ENCODE results near the gene PSD2. TPM values are rescaled to one million over a fixed set of nuclear protein-coding genes. Genes with fewer than 3 reads are reported as not detected.

Gene PSD2
- total RNA-seq, 1 donor from 2014 or later: 0.62 TPM

DNA sequence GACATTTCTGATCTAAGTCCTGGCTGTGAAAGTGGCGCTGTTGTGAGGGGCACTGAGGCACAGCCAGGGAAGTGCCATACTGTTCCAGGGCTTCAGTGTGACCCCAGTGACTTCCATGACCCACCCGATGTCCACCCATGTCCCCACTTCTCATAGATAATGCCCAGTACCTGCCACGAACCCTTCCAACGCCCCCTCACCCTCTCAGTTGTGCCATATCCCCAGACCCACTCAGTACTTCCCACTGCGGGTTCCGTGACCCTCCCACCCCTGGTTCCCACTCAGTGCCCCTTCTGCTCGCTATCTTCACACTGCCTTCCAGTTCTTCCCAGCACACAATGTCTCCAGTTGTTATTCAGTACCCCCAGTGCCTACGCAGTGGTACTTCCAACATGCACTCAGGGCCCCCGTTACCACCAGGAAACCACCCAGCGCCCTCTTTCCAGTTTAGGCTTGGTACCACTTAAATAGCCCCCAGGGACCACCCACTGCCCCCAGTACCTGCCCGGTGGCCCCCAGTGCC is 30.7 kb upstream of the PSD2 start:
- Mint-ChIP-seq H3K36me3 (ENCODE audit: unreplicated experiment) (no peaks in the 10 kb centered on the region), H3K27ac (ENCODE audit: unreplicated experiment) (peak overlapping the region; percentile 10), H3K4me1 (ENCODE audit: unreplicated experiment) (peaks cover 32% of the 10 kb centered on the region)

DNA sequence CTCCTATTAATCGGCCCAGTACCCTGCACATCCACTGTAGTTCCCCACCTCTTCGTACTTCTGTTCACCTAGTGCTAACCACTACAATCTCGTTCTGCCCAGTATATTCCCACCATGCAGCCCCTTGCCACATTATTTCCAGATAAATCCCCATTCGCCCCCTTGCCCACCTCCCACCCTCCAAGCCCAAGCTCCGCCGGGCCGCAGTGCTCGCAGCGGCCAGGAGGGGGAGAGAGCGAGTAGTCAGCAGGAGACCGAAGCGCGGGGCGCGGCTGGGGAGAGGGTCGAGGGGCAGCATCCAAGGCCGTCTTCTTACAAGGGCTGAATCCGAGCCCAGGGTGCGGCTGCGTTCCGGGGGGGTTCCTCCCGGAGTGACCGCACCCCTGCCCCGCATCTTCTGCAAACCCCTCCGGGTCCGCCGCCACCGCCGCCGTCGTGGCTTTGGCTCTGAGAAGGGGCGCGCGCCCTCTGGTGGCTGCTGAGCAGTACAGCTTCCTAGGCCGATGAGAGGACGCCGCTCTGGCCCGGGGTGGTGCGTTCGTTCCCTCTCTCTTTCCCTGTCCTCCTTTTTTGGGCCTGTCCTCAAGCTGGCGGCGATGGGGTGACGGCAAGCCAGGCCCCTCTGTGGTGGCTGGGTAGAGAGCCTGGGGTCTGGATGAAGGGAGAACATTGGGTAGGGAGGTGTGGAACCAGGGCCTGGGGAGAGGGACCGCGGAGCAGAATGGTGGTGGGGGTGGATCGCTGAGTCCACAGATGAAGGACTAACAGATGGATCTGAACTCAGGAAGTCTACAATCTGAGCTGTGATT is 30.0 kb upstream of the PSD2 start:
- peak; percentile 95 for DNase-seq (ENCODE audit: extremely low spot score, unreplicated experiment)
- Mint-ChIP-seq H3K27me3 (ENCODE audit: unreplicated experiment) (no peaks in the 10 kb centered on the region), H3K9me3 (ENCODE audit: unreplicated experiment) (no peaks in the 10 kb centered on the region), H3K4me1 (ENCODE audit: unreplicated experiment) (peaks cover 32% of the 10 kb centered on the region), H3K4me3 (ENCODE audit: unreplicated experiment) (peak overlapping the region; percentile 68), H3K36me3 (ENCODE audit: unreplicated experiment) (no peaks in the 10 kb centered on the region), H3K27ac (ENCODE audit: unreplicated experiment) (peak overlapping the region; percentile 82)
- TF ChIP-seq, protein P1, sequence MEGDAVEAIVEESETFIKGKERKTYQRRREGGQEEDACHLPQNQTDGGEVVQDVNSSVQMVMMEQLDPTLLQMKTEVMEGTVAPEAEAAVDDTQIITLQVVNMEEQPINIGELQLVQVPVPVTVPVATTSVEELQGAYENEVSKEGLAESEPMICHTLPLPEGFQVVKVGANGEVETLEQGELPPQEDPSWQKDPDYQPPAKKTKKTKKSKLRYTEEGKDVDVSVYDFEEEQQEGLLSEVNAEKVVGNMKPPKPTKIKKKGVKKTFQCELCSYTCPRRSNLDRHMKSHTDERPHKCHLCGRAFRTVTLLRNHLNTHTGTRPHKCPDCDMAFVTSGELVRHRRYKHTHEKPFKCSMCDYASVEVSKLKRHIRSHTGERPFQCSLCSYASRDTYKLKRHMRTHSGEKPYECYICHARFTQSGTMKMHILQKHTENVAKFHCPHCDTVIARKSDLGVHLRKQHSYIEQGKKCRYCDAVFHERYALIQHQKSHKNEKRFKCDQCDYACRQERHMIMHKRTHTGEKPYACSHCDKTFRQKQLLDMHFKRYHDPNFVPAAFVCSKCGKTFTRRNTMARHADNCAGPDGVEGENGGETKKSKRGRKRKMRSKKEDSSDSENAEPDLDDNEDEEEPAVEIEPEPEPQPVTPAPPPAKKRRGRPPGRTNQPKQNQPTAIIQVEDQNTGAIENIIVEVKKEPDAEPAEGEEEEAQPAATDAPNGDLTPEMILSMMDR (IDR thresholded peaks at IDR 0.05): peak; percentile 98

More for the DNA sequence above, 30.7 kb upstream of the PSD2 start:
- peak overlapping the region; percentile 68 for H3K4me3 Mint-ChIP-seq (ENCODE audit: unreplicated experiment)
- DNase-seq (ENCODE audit: extremely low spot score, unreplicated experiment): no peak
- H3K9me3 Mint-ChIP-seq (ENCODE audit: unreplicated experiment): no peaks in the 10 kb centered on the region
- TF ChIP-seq, protein P1 (IDR thresholded peaks at IDR 0.05): no peak
- no peaks in the 10 kb centered on the region for H3K27me3 Mint-ChIP-seq (ENCODE audit: unreplicated experiment)

DNA sequence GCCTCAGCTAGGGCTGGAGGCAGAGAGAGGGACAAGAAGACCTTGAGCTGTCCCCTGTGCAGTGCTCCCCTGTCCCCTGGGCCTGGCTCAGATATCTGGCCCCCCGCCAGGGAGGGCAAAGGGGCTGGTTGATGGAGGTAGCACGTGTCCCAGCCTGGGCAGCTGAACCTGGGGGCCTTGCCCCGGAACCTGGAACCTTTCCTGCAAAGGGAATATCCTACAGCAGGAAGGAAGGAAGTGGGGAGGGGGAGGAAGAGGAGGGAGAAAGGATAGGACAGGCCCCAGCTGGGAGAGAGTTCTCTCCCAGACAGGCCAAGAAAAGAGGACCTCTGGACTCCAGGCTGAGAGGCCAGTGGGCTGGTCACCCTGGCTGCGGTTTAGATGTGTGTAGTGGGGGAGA is 27.6 kb upstream of the PSD2 start:
- no peak for DNase-seq (ENCODE audit: extremely low spot score, unreplicated experiment)
- TF ChIP-seq, protein P1 (IDR thresholded peaks at IDR 0.05): no peak
- Mint-ChIP-seq H3K4me1 (ENCODE audit: unreplicated experiment) (peaks cover 29% of the 10 kb centered on the region), H3K27ac (ENCODE audit: unreplicated experiment) (no peak overlapping the region), H3K9me3 (ENCODE audit: unreplicated experiment) (no peaks in the 10 kb centered on the region), H3K27me3 (ENCODE audit: unreplicated experiment) (peaks cover under 1% of the 10 kb centered on the region), H3K4me3 (ENCODE audit: unreplicated experiment) (no peak overlapping the region), H3K36me3 (ENCODE audit: unreplicated experiment) (no peaks in the 10 kb centered on the region)

DNA sequence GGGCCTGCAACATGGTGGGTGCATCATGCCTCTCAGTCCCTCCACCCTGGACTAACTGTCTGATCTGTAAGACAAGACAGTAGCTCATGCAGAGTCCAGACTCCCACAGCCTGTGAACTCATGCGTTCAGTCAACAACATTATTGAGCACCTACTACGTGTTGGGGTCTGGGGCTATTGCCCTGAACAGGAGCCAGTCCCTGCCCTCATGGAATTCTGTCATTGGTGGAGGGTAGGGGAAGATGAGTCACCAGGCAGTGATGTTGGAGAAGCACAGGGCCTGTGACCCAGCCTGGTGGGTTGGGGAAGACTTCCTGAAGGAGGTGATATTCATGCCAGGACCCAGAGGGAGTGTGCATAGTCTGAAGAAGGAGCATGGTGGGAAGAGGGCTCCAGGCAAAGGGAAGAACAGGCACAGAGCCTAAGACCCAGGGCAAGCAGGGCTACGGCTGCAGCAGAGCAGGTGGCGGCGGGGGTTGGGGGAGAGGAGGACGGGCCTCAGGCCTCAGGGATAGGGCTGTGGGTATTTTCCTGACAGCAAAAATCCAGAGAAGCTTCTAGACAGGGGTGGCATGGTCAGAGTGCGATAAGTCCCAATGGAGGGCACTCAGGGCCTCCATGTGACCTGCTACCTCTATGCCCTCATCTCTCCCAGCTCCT is 26.7 kb upstream of the PSD2 start:
- Mint-ChIP-seq H3K9me3 (ENCODE audit: unreplicated experiment) (no peaks in the 10 kb centered on the region), H3K4me3 (ENCODE audit: unreplicated experiment) (no peak overlapping the region), H3K36me3 (ENCODE audit: unreplicated experiment) (no peaks in the 10 kb centered on the region), H3K4me1 (ENCODE audit: unreplicated experiment) (peaks cover 19% of the 10 kb centered on the region), H3K27ac (ENCODE audit: unreplicated experiment) (no peak overlapping the region), H3K27me3 (ENCODE audit: unreplicated experiment) (peaks cover 8% of the 10 kb centered on the region)
- no peak for DNase-seq (ENCODE audit: extremely low spot score, unreplicated experiment)
- TF ChIP-seq, protein P1 (IDR thresholded peaks at IDR 0.05): no peak

GRCh38 chr5:139769477-139769876 is 26.1 kb upstream of the PSD2 start:
- Mint-ChIP-seq H3K27ac (ENCODE audit: unreplicated experiment) (no peak overlapping the region), H3K4me1 (ENCODE audit: unreplicated experiment) (peaks cover 17% of the 10 kb centered on the region), H3K27me3 (ENCODE audit: unreplicated experiment) (peaks cover 12% of the 10 kb centered on the region), H3K4me3 (ENCODE audit: unreplicated experiment) (no peak overlapping the region), H3K9me3 (ENCODE audit: unreplicated experiment) (no peaks in the 10 kb centered on the region), H3K36me3 (ENCODE audit: unreplicated experiment) (no peaks in the 10 kb centered on the region)
- TF ChIP-seq, protein P1 (IDR thresholded peaks at IDR 0.05): no peak
- DNase-seq (ENCODE audit: extremely low spot score, unreplicated experiment): no peak
